ENCODE data around the gene HSD17B10. TPM values are rescaled to one million over a fixed set of nuclear protein-coding genes. Genes with fewer than 3 reads are reported as not detected.

HSD17B10 gene
- total and polyA plus RNA-seq, 2 experiments from 2014 or later, result 78.9 to 121 TPM

DNA sequence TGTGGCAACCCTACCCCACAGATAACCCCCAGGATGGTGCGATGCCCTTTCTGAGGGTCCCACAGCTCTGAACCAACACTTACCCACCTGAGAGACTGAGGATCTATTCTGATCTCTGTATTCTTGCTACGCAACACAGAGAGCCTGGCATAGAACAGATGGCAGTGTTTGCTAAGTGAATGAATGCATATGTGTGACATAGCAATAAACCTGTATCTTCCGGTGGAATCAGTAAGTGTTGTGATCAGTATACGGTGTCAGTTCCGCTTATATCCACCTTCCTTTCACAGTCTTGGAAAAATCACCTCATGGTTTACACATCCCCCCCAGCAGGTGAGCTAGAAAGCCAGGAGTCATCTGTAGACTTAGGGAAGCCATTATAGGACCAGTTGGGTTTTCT, 5.9 kb upstream of the HSD17B10 start:
- H3K4me3 ChIP-seq, result peak overlapping the region; percentile 63
- peaks cover 8% of the 10 kb centered on the region for H3K27me3 Mint-ChIP-seq (ENCODE audit: insufficient read depth, low read depth, poor library complexity)
- ATAC-seq, result no peak

More for the DNA sequence above, 5.9 kb upstream of the HSD17B10 start:
- Histone ChIP-seq H3F3A (replicated peaks; ENCODE audit: low read depth) (no peaks in the 10 kb centered on the region), H3K36me3 (ENCODE audit: insufficient read depth) (no peaks in the 10 kb centered on the region), H3K4me1 (ENCODE audit: insufficient read depth) (peaks cover 6% of the 10 kb centered on the region; the same call in 1 of the 2 replicates), H4K20me1 (replicated peaks; ENCODE audit: insufficient read depth) (no peaks in the 10 kb centered on the region), H2AFZ (peak overlapping the region; percentile 96), H3K4me2 (peak overlapping the region; percentile 86), H3K27ac (ENCODE audit: low read depth) (no peak overlapping the region), H3K79me2 (replicated peaks; ENCODE audit: insufficient read depth) (no peaks in the 10 kb centered on the region), H3K9me2 (ENCODE audit: insufficient read depth) (no peaks in the 10 kb centered on the region), H3K27me3 (ENCODE audit: insufficient read depth) (peaks cover 21% of the 10 kb centered on the region)
- H3K4me3 Mint-ChIP-seq, result peak overlapping the region; percentile 77
- no peak for DNase-seq (ENCODE audit: low spot score)
- no peak overlapping the region for H3K27ac Mint-ChIP-seq
- H3K4me1 Mint-ChIP-seq, result peaks cover 3% of the 10 kb centered on the region
- no peaks in the 10 kb centered on the region for H3K36me3 Mint-ChIP-seq (ENCODE audit: low read depth)
- TF ChIP-seq EZH2phosphoT487 (IDR thresholded peaks at IDR 0.05; ENCODE audit: unreplicated experiment), result no peak
- TF ChIP-seq CREB1 (CRISPR knock-in tag; IDR thresholded peaks at IDR 0.05; ENCODE audit: low read depth), result no peak
- TF ChIP-seq, protein P1, sequence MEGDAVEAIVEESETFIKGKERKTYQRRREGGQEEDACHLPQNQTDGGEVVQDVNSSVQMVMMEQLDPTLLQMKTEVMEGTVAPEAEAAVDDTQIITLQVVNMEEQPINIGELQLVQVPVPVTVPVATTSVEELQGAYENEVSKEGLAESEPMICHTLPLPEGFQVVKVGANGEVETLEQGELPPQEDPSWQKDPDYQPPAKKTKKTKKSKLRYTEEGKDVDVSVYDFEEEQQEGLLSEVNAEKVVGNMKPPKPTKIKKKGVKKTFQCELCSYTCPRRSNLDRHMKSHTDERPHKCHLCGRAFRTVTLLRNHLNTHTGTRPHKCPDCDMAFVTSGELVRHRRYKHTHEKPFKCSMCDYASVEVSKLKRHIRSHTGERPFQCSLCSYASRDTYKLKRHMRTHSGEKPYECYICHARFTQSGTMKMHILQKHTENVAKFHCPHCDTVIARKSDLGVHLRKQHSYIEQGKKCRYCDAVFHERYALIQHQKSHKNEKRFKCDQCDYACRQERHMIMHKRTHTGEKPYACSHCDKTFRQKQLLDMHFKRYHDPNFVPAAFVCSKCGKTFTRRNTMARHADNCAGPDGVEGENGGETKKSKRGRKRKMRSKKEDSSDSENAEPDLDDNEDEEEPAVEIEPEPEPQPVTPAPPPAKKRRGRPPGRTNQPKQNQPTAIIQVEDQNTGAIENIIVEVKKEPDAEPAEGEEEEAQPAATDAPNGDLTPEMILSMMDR (conservative IDR thresholded peaks at IDR 0.05; ENCODE audit: low read depth in 2 of 2), result no peak
- no peak for TF ChIP-seq ZNF114 (CRISPR knock-in tag; IDR thresholded peaks at IDR 0.05)
- no peak for TF ChIP-seq POLR2AphosphoS5 (IDR thresholded peaks at IDR 0.05; ENCODE audit: low read depth)
- TF ChIP-seq, protein P2, sequence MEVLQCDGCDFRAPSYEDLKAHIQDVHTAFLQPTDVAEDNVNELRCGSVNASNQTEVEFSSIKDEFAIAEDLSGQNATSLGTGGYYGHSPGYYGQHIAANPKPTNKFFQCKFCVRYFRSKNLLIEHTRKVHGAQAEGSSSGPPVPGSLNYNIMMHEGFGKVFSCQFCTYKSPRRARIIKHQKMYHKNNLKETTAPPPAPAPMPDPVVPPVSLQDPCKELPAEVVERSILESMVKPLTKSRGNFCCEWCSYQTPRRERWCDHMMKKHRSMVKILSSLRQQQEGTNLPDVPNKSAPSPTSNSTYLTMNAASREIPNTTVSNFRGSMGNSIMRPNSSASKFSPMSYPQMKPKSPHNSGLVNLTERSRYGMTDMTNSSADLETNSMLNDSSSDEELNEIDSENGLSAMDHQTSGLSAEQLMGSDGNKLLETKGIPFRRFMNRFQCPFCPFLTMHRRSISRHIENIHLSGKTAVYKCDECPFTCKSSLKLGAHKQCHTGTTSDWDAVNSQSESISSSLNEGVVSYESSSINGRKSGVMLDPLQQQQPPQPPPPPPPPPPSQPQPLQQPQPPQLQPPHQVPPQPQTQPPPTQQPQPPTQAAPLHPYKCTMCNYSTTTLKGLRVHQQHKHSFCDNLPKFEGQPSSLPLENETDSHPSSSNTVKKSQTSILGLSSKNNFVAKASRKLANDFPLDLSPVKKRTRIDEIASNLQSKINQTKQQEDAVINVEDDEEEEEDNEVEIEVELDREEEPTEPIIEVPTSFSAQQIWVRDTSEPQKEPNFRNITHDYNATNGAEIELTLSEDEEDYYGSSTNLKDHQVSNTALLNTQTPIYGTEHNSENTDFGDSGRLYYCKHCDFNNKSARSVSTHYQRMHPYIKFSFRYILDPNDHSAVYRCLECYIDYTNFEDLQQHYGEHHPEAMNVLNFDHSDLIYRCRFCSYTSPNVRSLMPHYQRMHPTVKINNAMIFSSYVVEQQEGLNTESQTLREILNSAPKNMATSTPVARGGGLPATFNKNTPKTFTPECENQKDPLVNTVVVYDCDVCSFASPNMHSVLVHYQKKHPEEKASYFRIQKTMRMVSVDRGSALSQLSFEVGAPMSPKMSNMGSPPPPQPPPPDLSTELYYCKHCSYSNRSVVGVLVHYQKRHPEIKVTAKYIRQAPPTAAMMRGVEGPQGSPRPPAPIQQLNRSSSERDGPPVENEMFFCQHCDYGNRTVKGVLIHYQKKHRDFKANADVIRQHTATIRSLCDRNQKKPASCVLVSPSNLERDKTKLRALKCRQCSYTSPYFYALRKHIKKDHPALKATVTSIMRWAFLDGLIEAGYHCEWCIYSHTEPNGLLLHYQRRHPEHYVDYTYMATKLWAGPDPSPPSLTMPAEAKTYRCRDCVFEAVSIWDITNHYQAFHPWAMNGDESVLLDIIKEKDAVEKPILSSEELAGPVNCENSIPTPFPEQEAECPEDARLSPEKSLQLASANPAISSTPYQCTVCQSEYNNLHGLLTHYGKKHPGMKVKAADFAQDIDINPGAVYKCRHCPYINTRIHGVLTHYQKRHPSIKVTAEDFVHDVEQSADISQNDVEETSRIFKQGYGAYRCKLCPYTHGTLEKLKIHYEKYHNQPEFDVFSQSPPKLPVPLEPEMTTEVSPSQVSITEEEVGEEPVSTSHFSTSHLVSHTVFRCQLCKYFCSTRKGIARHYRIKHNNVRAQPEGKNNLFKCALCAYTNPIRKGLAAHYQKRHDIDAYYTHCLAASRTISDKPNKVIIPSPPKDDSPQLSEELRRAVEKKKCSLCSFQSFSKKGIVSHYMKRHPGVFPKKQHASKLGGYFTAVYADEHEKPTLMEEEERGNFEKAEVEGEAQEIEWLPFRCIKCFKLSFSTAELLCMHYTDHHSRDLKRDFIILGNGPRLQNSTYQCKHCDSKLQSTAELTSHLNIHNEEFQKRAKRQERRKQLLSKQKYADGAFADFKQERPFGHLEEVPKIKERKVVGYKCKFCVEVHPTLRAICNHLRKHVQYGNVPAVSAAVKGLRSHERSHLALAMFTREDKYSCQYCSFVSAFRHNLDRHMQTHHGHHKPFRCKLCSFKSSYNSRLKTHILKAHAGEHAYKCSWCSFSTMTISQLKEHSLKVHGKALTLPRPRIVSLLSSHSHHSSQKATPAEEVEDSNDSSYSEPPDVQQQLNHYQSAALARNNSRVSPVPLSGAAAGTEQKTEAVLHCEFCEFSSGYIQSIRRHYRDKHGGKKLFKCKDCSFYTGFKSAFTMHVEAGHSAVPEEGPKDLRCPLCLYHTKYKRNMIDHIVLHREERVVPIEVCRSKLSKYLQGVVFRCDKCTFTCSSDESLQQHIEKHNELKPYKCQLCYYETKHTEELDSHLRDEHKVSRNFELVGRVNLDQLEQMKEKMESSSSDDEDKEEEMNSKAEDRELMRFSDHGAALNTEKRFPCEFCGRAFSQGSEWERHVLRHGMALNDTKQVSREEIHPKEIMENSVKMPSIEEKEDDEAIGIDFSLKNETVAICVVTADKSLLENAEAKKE (CRISPR knock-in tag; IDR thresholded peaks at IDR 0.05), result no peak
- TF ChIP-seq EZH2 (IDR thresholded peaks at IDR 0.05; ENCODE audit: low read depth, unreplicated experiment), result no peak
- TF ChIP-seq, protein P3, sequence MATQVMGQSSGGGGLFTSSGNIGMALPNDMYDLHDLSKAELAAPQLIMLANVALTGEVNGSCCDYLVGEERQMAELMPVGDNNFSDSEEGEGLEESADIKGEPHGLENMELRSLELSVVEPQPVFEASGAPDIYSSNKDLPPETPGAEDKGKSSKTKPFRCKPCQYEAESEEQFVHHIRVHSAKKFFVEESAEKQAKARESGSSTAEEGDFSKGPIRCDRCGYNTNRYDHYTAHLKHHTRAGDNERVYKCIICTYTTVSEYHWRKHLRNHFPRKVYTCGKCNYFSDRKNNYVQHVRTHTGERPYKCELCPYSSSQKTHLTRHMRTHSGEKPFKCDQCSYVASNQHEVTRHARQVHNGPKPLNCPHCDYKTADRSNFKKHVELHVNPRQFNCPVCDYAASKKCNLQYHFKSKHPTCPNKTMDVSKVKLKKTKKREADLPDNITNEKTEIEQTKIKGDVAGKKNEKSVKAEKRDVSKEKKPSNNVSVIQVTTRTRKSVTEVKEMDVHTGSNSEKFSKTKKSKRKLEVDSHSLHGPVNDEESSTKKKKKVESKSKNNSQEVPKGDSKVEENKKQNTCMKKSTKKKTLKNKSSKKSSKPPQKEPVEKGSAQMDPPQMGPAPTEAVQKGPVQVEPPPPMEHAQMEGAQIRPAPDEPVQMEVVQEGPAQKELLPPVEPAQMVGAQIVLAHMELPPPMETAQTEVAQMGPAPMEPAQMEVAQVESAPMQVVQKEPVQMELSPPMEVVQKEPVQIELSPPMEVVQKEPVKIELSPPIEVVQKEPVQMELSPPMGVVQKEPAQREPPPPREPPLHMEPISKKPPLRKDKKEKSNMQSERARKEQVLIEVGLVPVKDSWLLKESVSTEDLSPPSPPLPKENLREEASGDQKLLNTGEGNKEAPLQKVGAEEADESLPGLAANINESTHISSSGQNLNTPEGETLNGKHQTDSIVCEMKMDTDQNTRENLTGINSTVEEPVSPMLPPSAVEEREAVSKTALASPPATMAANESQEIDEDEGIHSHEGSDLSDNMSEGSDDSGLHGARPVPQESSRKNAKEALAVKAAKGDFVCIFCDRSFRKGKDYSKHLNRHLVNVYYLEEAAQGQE (IDR thresholded peaks at IDR 0.05; ENCODE audit: unreplicated experiment), result no peak
- TF ChIP-seq ZNF331 (CRISPR knock-in tag; IDR thresholded peaks at IDR 0.05; ENCODE audit: low read depth), result no peak
- TF ChIP-seq ETS1 (IDR thresholded peaks at IDR 0.05), result no peak
- no peaks in the 10 kb centered on the region for H3K9me3 Mint-ChIP-seq

Measured in GM23338 (cell line).